ENCODE measurements around the gene PLEKHA5. TPM values are rescaled to one million over a fixed set of nuclear protein-coding genes. Genes with fewer than 3 reads are reported as not detected.
"Not testable (repeated sequence)": the region's sequence is repeated elsewhere in the genome, so short reads cannot be mapped to it uniquely, and the experiment has no call there.

The PLEKHA5 gene
- total RNA-seq, 1 donor from 2014 or later, result 232 TPM

DNA sequence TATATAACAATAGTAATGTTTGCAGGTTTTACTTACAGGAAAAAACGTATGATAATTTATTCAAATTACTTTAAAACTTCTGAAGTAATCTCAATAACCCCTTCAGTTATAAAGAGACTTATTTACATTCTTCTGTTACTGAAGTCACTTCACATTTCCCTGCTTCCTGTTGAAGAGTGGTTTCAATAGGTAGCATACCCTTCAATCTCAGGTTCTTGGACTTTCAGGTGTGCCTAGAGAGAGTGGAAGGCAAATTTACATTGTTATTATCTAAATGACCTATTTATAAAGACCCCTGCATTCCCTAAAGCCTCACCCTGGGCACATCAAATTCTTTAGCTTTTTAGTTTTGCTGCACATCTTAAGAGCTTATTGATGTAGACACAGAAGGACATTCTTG is 172.2 kb downstream of the PLEKHA5 start:
- no peaks in the 10 kb centered on the region for H3K27me3 Mint-ChIP-seq
- no peak overlapping the region for H3K4me3 Mint-ChIP-seq (ENCODE audit: low read depth)
- peak overlapping the region; percentile 81 for H3K27ac Mint-ChIP-seq
- H3K36me3 Mint-ChIP-seq (ENCODE audit: insufficient read depth), result peaks cover 44% of the 10 kb centered on the region
- H3K4me1 Mint-ChIP-seq (ENCODE audit: low read depth), result peaks cover 4% of the 10 kb centered on the region
- no peak for TF ChIP-seq CTCF (IDR thresholded peaks at IDR 0.05; ENCODE audit: unreplicated experiment)
- peaks cover 5% of the 10 kb centered on the region for H3K9me3 Mint-ChIP-seq (ENCODE audit: low read depth)
- DNase-seq (ENCODE audit: low spot score, unreplicated experiment), result no peak

DNA sequence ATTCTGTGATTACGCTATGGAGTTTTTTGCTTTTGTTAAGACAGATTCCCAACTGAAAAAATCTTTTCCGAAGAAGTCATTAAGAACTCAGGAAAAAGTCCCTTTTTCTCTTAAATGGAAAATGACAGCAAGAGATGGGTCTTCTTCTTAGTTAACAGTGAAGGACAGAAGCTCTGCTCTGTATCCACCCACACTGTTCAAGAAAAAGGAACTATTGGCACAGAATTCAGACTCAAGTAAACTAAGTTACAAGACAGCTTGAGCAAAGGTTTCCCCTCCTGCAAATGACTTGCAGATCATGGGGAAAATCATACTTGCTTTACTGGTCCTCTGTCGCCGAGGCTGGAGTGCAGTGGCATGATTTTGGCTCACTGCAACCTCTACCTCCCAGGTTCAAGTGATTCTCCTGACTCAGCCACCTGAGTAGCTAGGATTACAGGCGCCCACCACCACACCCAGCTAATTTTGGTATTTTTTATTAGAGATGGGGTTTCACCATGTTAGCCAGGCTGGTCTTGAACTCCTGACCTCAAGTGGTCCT is 172.6 kb downstream of the PLEKHA5 start:
- Mint-ChIP-seq H3K4me3 (ENCODE audit: low read depth) (no peak overlapping the region), H3K27ac (peak overlapping the region; percentile 81), H3K36me3 (ENCODE audit: insufficient read depth) (peaks cover 43% of the 10 kb centered on the region), H3K4me1 (ENCODE audit: low read depth) (peaks cover 4% of the 10 kb centered on the region), H3K27me3 (no peaks in the 10 kb centered on the region), H3K9me3 (ENCODE audit: low read depth) (peaks cover 6% of the 10 kb centered on the region)
- DNase-seq (ENCODE audit: low spot score, unreplicated experiment), result no peak
- no peak for TF ChIP-seq CTCF (IDR thresholded peaks at IDR 0.05; ENCODE audit: unreplicated experiment)

DNA sequence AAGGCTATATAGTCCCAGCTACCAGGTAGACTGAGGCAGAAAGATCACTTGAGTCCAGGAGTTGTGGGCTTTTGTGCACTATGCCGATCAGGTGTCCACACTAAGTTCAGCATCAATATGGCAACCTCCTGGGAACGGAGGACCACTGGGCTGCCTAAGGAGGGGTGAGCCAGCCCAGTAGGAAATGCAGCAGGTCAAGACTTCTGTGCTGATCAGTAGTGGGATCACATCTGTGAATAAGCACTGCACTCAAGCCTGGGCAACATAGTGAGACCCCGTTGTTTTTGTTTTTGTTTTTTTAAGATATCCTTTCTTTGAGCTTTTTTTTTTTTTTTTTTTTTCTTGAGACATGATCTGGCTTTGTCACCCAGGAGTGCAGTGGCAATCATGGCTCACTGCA is 174.0 kb downstream of the PLEKHA5 start:
- H3K36me3 Mint-ChIP-seq (ENCODE audit: insufficient read depth), result peaks cover 48% of the 10 kb centered on the region
- H3K4me1 Mint-ChIP-seq (ENCODE audit: low read depth), result peaks cover 4% of the 10 kb centered on the region
- H3K27me3 Mint-ChIP-seq, result no peaks in the 10 kb centered on the region
- H3K4me3 Mint-ChIP-seq (ENCODE audit: low read depth), result no peak overlapping the region
- no peak for TF ChIP-seq CTCF (IDR thresholded peaks at IDR 0.05; ENCODE audit: unreplicated experiment)
- no peak overlapping the region for H3K27ac Mint-ChIP-seq
- peaks cover 6% of the 10 kb centered on the region for H3K9me3 Mint-ChIP-seq (ENCODE audit: low read depth)
- no peak for DNase-seq (ENCODE audit: low spot score, unreplicated experiment)

DNA sequence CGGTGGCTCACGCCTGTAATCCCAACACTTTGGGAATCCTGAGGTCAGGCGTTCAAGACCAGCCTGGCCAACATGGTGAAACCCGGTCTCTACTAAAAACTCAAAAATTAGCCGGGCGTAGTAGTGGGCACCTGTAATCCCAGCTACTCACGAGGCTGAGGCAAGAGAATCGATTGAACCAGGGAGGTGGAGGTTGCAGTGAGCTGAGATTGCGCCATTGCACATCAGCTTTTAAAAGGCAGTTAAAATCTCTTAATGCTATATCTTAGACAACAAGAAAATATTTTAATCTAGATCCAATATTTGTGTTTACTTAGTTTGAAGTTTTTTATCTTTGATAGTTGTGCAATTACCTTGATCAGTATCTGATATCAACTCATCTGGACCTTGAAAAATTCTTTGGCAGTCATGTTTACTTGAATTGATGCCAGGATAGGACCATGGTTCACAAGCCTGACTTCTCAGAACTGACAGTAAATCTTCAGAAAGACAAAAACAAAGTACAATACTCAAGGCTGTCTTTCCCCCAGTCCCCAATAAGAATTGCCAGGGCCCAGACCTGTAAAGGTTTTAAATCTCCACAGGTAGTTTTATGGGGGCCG is 174.7 kb downstream of the PLEKHA5 start:
- TF ChIP-seq CTCF (IDR thresholded peaks at IDR 0.05; ENCODE audit: unreplicated experiment), result no peak
- Mint-ChIP-seq H3K9me3 (ENCODE audit: low read depth) (peaks cover 6% of the 10 kb centered on the region), H3K27me3 (no peaks in the 10 kb centered on the region), H3K27ac (no peak overlapping the region), H3K36me3 (ENCODE audit: insufficient read depth) (peaks cover 49% of the 10 kb centered on the region), H3K4me1 (ENCODE audit: low read depth) (peaks cover 4% of the 10 kb centered on the region), H3K4me3 (ENCODE audit: low read depth) (no peak overlapping the region)
- DNase-seq (ENCODE audit: low spot score, unreplicated experiment), result no peak

GRCh38 chr12:19305621-19306020 is 176.1 kb downstream of the PLEKHA5 start:
- not testable (repeated sequence) for H3K9me3 Mint-ChIP-seq (ENCODE audit: low read depth); H3K27ac Mint-ChIP-seq; H3K4me3 Mint-ChIP-seq (ENCODE audit: low read depth); H3K4me1 Mint-ChIP-seq (ENCODE audit: low read depth); H3K27me3 Mint-ChIP-seq; DNase-seq (ENCODE audit: low spot score, unreplicated experiment)
- peaks cover 44% of the 10 kb centered on the region for H3K36me3 Mint-ChIP-seq (ENCODE audit: insufficient read depth)

DNA sequence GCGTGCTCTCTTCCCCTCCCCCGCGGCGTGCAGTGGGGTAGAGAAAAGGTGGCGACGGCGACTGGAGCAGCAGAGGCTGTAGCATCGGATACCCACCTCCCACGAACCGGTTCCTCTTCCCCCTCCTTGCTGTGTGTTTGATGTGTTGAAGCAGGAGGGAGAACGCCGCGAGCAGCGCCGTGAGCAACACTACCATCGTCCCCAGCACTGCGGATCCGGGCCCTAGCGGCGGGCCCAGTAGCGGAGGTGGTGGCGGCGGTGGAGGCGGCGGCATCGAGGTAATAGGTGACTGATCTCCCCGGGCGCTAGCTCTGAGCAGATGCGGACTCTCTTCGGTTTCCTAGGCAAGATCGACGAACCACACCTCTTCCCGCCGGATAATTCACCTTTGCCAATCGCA is 176.8 kb downstream of the PLEKHA5 start:
- H3K36me3 Mint-ChIP-seq (ENCODE audit: insufficient read depth), result peaks cover 47% of the 10 kb centered on the region
- H3K27ac Mint-ChIP-seq, result no peak overlapping the region
- peaks cover 4% of the 10 kb centered on the region for H3K4me1 Mint-ChIP-seq (ENCODE audit: low read depth)
- no peak for DNase-seq (ENCODE audit: low spot score, unreplicated experiment)
- no peak for TF ChIP-seq CTCF (IDR thresholded peaks at IDR 0.05; ENCODE audit: unreplicated experiment)
- no peaks in the 10 kb centered on the region for H3K27me3 Mint-ChIP-seq
- H3K4me3 Mint-ChIP-seq (ENCODE audit: low read depth), result no peak overlapping the region
- H3K9me3 Mint-ChIP-seq (ENCODE audit: low read depth), result peaks cover 6% of the 10 kb centered on the region
